ENCODE measurements around the gene PYROXD2.

GRCh38 chr10:98407017-98407743 is 7.8 kb downstream of the PYROXD2 start:
- TF ChIP-seq CTCF (IDR thresholded peaks at IDR 0.05; ENCODE audit: poor library complexity, severe bottlenecking) (no peak), POLR2AphosphoS5 (IDR thresholded peaks at IDR 0.05) (no peak), EZH2 (IDR thresholded peaks at IDR 0.05; ENCODE audit: borderline replicate concordance, insufficient read depth, low read length, poor library complexity, severe bottlenecking) (no peak), EP300 (conservative IDR thresholded peaks at IDR 0.05; ENCODE audit: poor library complexity, severe bottlenecking) (no peak), RAD21 (conservative IDR thresholded peaks at IDR 0.05) (no peak), REST (IDR thresholded peaks at IDR 0.05; ENCODE audit: borderline replicate concordance) (no peak)

All from neural cell (in vitro differentiated cells).